Breast epithelium (tissue), 4 donors: ENCODE data around the gene VMP1. TPM values are rescaled to one million over a fixed set of nuclear protein-coding genes. Genes with fewer than 3 reads are reported as not detected.

Experiments used
- DNase-seq, 2 donors: peaks; one replicate each; pipeline ENCODE4 v3.0.0-alpha.2; 2019; ENCODE audit warnings: low spot score in 2 of 2
- H3K27ac ChIP-seq, 2 donors: fragments of 200-600 bp; sonication (generic) in 1 of 2; one replicate each; pipeline ENCODE4 v1.5.1; 2016 to 2019; ENCODE audit warnings: mild to moderate bottlenecking in 1 of 2
- H3K27me3 ChIP-seq, 2 donors: fragments of 200-600 bp; sonication (generic) in 1 of 2; one replicate each; pipeline versions ENCODE4 v1.5.1 to v1.6.0; 2017 to 2019; ENCODE audit warnings: control low read depth in 1 of 2, mild to moderate bottlenecking in 1 of 2
- H3K36me3 ChIP-seq: fragments of 200-600 bp; one replicate; pipeline ENCODE4 v1.5.1; 2019
- H3K4me1 ChIP-seq, 2 donors: fragments of 200-600 bp; sonication (generic); one replicate each; pipeline ENCODE4 v1.5.1; 2016 to 2019; ENCODE audit warnings: control low read depth in 1 of 2
- H3K4me3 ChIP-seq, 3 donors: fragments of 200-600 bp; sonication (generic); 1 replicate in 2 of 3; 2 replicates in 1 of 3; pipeline ENCODE4 v1.5.1; 2016 to 2019; ENCODE audit warnings: mild to moderate bottlenecking in 3 of 3, moderate library complexity in 2 of 3
- H3K9me3 ChIP-seq, 2 donors: fragments of 200-600 bp; sonication (generic) in 1 of 2; one replicate each; pipeline ENCODE4 v1.5.1; 2016 to 2019; ENCODE audit warnings: control low read depth in 1 of 2
- POLR2A ChIP-seq: fragments of 450-650 bp; IDR thresholded peaks from one replicate; pipeline ENCODE4 v1.6.1; 2016; ENCODE audit warnings: antibody characterized with exemption, mild to moderate bottlenecking, moderate library complexity
- POLR2AphosphoS5 ChIP-seq, 3 donors: sonication (generic); formaldehyde crosslinking; IDR thresholded peaks; one replicate each; pipeline ENCODE4 v1.6.1; 2017; ENCODE audit warnings: antibody characterized with exemption in 3 of 3
- intact Hi-C: fragments of 100-400 bp; cut with DNase I; formaldehyde crosslinking; loops from one replicate; pipeline ENCODE4 v1.15.1; 2023; ENCODE audit warnings: low total_unique reads
- total RNA-seq, 3 donors: library from RNA; depleted of rRNA; stranded (reverse); fragments of >200 nt; gene quantifications; one replicate each; pipeline ENCODE4 v1.1.0, GENCODE V29; 2016
- TF ChIP-seq, protein P1 (sequence below), 3 donors: fragments of 450-650 bp; IDR thresholded peaks; one replicate each; pipeline ENCODE4 v1.5.1; 2016 to 2017; ENCODE audit warnings: antibody characterized with exemption in 3 of 3, mild to moderate bottlenecking in 3 of 3, moderate library complexity in 3 of 3

The VMP1 gene
- total RNA-seq, 3 donors from 2014 or later = 142 to 636 (median 489) TPM

DNA sequence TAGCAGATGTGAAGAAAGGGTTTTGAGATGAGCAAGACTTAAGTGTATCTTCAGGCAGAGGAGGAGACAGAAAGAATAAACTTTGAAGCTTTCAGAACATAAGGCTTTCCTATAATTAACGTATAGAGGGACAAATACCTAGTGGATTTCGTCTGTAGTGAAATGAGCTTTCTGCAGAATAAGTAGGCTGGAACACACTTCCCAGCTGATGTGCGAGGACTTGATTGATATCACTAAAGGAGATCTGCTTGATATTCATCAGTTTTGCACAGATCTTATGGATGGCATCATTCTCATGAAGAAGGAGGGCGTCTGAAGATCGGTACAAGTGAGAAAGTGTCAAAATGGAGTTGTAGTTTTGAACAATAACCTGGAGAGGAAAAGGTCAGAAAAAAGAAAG is 170.5 kb downstream of the VMP1 start:
- H3K36me3 ChIP-seq = no peaks in the 10 kb centered on the region
- DNase-seq = no peak
- no peak overlapping the region for H3K27ac ChIP-seq
- no peaks in the 10 kb centered on the region for H3K27me3 ChIP-seq
- H3K4me1 ChIP-seq = no peaks in the 10 kb centered on the region
- no peaks in the 10 kb centered on the region for H3K9me3 ChIP-seq
- no peak overlapping the region for H3K4me3 ChIP-seq
- TF ChIP-seq POLR2AphosphoS5 (IDR thresholded peaks at IDR 0.05) (no peak), POLR2A (no peak)
- TF ChIP-seq, protein P1, sequence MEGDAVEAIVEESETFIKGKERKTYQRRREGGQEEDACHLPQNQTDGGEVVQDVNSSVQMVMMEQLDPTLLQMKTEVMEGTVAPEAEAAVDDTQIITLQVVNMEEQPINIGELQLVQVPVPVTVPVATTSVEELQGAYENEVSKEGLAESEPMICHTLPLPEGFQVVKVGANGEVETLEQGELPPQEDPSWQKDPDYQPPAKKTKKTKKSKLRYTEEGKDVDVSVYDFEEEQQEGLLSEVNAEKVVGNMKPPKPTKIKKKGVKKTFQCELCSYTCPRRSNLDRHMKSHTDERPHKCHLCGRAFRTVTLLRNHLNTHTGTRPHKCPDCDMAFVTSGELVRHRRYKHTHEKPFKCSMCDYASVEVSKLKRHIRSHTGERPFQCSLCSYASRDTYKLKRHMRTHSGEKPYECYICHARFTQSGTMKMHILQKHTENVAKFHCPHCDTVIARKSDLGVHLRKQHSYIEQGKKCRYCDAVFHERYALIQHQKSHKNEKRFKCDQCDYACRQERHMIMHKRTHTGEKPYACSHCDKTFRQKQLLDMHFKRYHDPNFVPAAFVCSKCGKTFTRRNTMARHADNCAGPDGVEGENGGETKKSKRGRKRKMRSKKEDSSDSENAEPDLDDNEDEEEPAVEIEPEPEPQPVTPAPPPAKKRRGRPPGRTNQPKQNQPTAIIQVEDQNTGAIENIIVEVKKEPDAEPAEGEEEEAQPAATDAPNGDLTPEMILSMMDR (IDR thresholded peaks at IDR 0.05) = no peak
- intact Hi-C loops = no loop called here

DNA sequence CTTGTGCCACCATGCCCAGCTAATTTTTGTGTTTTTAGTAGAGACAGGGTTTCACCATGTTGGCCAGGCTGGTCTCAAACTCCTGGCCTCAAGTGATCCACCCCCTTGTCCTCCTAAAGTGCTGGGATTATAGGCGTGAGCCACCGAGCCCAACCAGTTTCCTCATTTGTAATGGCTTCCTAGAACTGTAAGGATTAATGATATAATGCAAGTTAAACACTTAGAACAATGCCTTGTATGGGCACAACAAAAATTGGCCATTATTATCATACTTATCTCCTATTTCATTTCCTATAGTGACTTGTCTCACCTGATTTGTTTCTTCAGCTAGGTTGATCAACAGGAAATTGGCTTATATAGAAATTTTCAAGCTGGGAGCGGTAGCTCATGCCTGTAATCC is 171.2 kb downstream of the VMP1 start:
- Histone ChIP-seq H3K36me3 (no peaks in the 10 kb centered on the region), H3K9me3 (no peaks in the 10 kb centered on the region), H3K4me3 (no peak overlapping the region), H3K27me3 (no peaks in the 10 kb centered on the region), H3K27ac (no peak overlapping the region), H3K4me1 (no peaks in the 10 kb centered on the region)
- intact Hi-C loops = no loop called here
- DNase-seq = no peak
- TF ChIP-seq POLR2AphosphoS5 (IDR thresholded peaks at IDR 0.05) = no peak
- TF ChIP-seq, protein P1 (IDR thresholded peaks at IDR 0.05) = no peak
- TF ChIP-seq POLR2A = no peak

DNA sequence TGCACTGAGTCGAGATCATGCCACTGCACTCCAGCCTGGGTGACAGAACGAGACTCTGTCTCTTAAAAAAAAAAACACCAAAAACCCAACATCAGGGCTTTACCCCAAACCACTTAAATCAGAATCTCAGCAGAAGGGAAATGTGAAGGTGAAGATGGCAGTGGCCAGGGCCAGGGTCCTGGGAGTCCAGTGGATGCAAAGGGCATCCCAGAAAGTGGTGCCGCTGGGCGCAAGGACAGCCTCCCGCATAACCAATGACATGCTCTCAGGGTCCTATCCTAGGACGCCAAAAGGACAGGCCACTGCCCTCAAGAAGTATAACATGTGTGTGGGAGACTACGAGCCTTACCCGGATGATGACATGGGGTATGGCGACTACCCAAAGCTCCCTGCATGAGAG is 177.4 kb downstream of the VMP1 start:
- no peaks in the 10 kb centered on the region for H3K36me3 ChIP-seq
- no peaks in the 10 kb centered on the region for H3K9me3 ChIP-seq
- H3K4me1 ChIP-seq = no peaks in the 10 kb centered on the region
- no peak for TF ChIP-seq POLR2A
- no peak for TF ChIP-seq POLR2AphosphoS5 (IDR thresholded peaks at IDR 0.05)
- TF ChIP-seq, protein P1 (IDR thresholded peaks at IDR 0.05) = no peak
- H3K27ac ChIP-seq = no peak overlapping the region
- DNase-seq = no peak
- intact Hi-C loops = no loop called here
- H3K4me3 ChIP-seq = no peak overlapping the region
- H3K27me3 ChIP-seq = no peaks in the 10 kb centered on the region

DNA sequence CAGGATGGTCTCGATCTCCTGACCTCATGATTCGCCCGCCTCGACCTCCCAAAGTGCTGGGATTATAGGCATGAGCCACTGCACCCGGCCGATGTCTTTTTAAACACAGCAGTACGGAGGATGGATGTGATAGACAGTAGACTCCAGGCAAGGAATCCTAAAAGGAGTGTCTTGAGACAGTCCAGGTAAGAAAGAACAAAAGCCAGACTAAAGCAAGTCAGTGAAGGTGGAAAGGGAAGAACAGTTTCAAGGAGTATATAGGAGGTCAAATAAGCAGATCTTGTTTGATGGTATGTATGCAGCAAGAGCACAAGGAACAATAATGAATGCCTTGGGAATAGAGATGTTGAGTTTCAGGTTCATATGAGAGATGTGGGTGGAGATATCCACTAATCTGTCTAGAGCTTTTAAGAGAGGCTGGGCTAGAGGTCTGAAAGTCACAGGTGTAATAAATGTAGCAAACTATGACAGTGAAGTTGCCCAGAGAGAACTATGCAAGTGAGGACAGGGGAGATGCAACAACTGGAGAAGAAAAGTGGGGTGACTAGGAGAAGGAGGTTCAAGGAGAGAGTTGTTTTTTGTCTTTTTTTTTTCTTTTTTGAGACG is 180.8 kb downstream of the VMP1 start:
- H3K36me3 ChIP-seq = no peaks in the 10 kb centered on the region
- TF ChIP-seq, protein P1 (IDR thresholded peaks at IDR 0.05) = no peak
- TF ChIP-seq POLR2A (no peak), POLR2AphosphoS5 (IDR thresholded peaks at IDR 0.05) (no peak)
- no peaks in the 10 kb centered on the region for H3K9me3 ChIP-seq
- H3K4me3 ChIP-seq = no peak overlapping the region
- H3K27me3 ChIP-seq = no peaks in the 10 kb centered on the region
- H3K4me1 ChIP-seq = peaks cover 0 to 6% of the 10 kb centered on the region in 2 donors
- H3K27ac ChIP-seq = no peak overlapping the region
- intact Hi-C loops = no loop called here
- DNase-seq = no peak

DNA sequence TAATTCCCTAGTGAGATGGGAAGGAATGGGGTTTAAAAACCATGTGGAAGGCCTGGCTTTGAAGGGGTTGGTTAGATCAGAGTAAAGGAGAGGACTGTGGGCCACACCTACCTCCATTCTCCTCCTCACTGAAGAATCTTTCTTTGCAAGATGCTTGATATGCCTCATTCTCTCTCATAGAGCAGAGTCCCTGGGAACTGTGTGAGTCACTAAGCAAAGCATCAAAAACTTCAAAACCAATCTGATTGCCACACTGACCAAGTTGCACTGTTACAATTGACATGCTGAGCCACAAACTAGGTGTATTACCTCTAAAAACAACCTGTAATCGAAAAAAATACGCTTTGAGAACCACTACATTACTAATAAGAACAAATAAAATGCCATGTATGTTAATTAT is 183.3 kb downstream of the VMP1 start:
- intact Hi-C loops = loop anchor here (10.0 kb wide), 1 partner anchor 1604 kb away; no protein-coding TSS in a partner anchor
- Histone ChIP-seq H3K27me3 (no peaks in the 10 kb centered on the region), H3K27ac (no peak overlapping the region), H3K9me3 (no peaks in the 10 kb centered on the region), H3K4me1 (peaks cover 0 to 6% of the 10 kb centered on the region in 2 donors), H3K4me3 (no peak overlapping the region), H3K36me3 (no peaks in the 10 kb centered on the region)
- DNase-seq = no peak
- TF ChIP-seq POLR2AphosphoS5 (IDR thresholded peaks at IDR 0.05) (no peak), POLR2A (no peak)
- TF ChIP-seq, protein P1 (IDR thresholded peaks at IDR 0.05) = no peak

Other genes with a start within 250 kb of the VMP1 start
- 10 to 100 TPM; 48.5 to 60.9 (median 56.3) TPM for gene DHX40, start 142.0 kb upstream of the VMP1 start, total RNA-seq
- 100 to 1,000 TPM; 199 to 231 (median 213) TPM for gene CLTC, start 87.8 kb upstream of the VMP1 start, total RNA-seq
- gene PTRH2, start 224 bp upstream of the VMP1 start, total RNA-seq = 10 to 100 TPM; 21.0 to 27.7 (median 26.5) TPM
- 10 to 100 TPM in 2 of 3 donors, 1 to 10 TPM in 1; 6.6 to 25.0 (median 19.7) TPM for gene TUBD1, start 185.3 kb downstream of the VMP1 start, total RNA-seq
- gene RPS6KB1, start 185.5 kb downstream of the VMP1 start, total RNA-seq = 10 to 100 TPM; 40.3 to 62.3 (median 47.5) TPM